ENCODE measurements around the gene RAB22A.

Gene RAB22A

GRCh38 chr20:58309591-58310290, at the start of gene RAB22A:
Gene RAB22A (plus strand): TSS chr20:58309715. CDS start chr20:58309977, 262 bp downstream.
- DNase-seq: peak; percentile 83

GRCh38 chr20:58260006-58260405, 49.5 kb upstream of the RAB22A start:
- DNase-seq: no peak

GRCh38 chr20:58261660-58262059, 47.9 kb upstream of the RAB22A start:
- DNase-seq: no peak

- no peak for DNase-seq
These were observed 45.2 kb upstream of the RAB22A start for GRCh38 chr20:58264271-58264670.

GRCh38 chr20:58267389-58268215, 41.9 kb upstream of the RAB22A start:
- DNase-seq: no peak

- DNase-seq: no peak
These were observed 41.1 kb upstream of the RAB22A start for GRCh38 chr20:58268421-58268821.

- DNase-seq: no peak
These were observed 40.4 kb upstream of the RAB22A start for GRCh38 chr20:58268936-58269619.

- DNase-seq: no peak
These were observed 37.7 kb upstream of the RAB22A start for GRCh38 chr20:58271606-58272351.

- DNase-seq: no peak
These were observed 35.1 kb upstream of the RAB22A start for GRCh38 chr20:58274384-58274783.

- DNase-seq: no peak
These were observed 32.4 kb upstream of the RAB22A start for GRCh38 chr20:58277107-58277506.

GRCh38 chr20:58277578-58278472, 31.7 kb upstream of the RAB22A start:
- DNase-seq: no peak

GRCh38 chr20:58286729-58287128, 22.8 kb upstream of the RAB22A start:
- DNase-seq: no peak

- DNase-seq: no peak
These were observed 21.9 kb upstream of the RAB22A start for GRCh38 chr20:58287638-58288037.

- no peak for DNase-seq
These were observed 20.4 kb upstream of the RAB22A start for GRCh38 chr20:58289143-58289542.

- DNase-seq: no peak
These were observed 16.1 kb upstream of the RAB22A start for GRCh38 chr20:58293453-58293852.

GRCh38 chr20:58294497-58295455, 14.7 kb upstream of the RAB22A start:
- DNase-seq: no peak

- no peak for DNase-seq
These were observed 13.3 kb upstream of the RAB22A start for GRCh38 chr20:58296051-58296837.

GRCh38 chr20:58297394-58297793, 12.1 kb upstream of the RAB22A start:
- DNase-seq: no peak

GRCh38 chr20:58300321-58300720, 9.2 kb upstream of the RAB22A start:
- no peak for DNase-seq

- no peak for DNase-seq
These were observed 6.0 kb upstream of the RAB22A start for GRCh38 chr20:58303547-58303946.

All from activated CD4-positive, CD25-positive, alpha-beta regulatory T cell treated with anti-CD3 and anti-CD28 coated beads, Interleukin-2, amount 50 U/mL, for 72 hours (primary cell).